Measurements from ENCODE around the gene EVI5.
"Not testable (repeated sequence)": the region's sequence is repeated elsewhere in the genome, so short reads cannot be mapped to it uniquely, and the experiment has no call there.

The EVI5 gene

DNA sequence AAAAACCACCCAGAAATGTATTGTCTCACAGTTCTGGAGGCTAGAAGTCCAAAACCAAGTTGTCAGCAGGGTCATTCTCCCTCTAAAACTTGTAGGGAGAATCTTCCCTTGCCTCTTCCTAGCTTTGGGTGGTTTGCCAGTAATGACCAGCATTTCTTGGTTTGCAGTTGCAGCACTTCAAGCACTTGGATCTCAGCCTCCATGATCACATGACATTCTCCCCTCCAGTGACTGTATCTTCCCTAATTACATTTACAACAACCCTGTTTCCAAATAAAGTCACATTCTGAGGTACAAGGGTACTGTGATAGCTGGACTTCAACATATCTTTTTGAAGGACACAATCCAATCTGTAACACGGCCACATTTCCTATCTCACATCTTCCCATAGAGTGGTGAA is 37.2 kb downstream of the EVI5 start:
- DNase-seq = no peak

DNA sequence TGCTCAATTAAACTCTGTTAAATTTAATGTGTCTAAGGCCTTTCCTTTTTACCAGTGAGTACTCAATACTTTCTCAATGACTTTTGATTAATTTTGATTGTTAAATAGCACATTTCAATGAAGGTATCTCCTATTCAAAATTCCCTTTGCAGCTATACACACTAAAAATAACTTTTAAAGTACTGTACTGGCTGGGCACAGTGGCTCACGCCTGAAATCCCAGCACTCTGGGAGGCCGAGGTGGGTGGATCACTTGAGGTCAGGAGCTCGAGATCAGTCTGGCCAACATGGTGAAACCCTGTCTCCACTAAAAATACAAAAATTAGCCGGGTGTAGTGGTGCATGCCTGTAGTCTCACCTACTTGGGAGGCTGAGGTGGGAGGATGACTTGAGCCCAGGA is 38.7 kb downstream of the EVI5 start:
- not testable (repeated sequence) for DNase-seq

DNA sequence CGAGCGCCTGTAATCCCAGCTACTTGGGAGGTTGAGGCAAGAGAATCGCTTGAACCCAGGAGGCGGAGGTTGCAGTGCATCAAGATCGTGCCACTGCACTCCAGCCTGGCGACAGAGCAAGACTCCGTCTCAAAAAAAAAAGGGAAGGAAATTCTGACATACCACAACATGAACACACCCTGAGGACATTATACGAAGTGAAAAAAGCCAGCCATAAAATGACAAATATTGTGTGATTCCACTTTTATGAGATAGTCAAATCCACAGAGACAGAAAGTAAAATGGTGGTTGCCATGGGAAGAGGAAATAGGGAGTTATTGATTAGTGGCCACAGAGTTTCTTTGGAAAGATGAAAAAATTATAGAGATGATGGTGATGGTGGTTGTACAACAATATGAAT is 41.7 kb downstream of the EVI5 start:
- no peak for DNase-seq

DNA sequence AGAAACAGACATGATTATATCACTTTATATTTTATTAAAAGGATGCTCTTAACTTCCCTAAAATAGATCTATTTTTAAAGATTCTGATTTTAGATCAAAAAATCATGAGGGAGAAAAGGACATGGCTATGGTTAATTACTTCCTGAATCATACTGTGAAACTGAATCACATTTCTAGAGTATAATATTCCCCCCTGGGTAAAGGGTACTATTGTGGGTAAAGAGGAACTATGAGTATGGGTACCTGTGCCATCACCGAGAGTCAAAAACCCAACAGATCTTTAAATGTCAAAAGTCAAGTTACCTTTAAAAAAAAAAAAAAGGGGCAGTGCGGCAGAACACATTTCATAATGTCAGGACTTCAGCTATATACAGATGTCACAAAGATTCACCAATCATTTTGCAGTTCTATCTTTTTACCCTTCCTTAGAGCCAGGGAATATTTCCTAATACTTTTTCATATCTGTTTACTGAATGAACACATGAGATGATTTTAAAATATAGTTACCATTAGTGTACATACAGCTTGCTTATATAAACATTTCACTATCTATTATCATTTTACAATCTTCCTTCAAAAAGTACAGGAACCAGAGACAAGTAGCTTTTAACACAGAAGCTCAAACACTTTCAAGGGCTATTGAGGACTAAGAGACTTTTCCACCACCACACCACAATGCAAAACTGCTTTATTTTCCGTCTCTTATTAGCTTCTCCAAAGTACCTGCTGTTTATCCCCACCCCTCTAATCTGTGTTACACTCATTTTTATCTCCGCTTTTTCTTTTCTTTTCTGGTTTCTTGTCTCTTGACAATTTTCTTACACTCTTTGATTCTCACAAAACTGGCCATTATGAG is 45.0 kb downstream of the EVI5 start:
- DNase-seq = no peak

DNA sequence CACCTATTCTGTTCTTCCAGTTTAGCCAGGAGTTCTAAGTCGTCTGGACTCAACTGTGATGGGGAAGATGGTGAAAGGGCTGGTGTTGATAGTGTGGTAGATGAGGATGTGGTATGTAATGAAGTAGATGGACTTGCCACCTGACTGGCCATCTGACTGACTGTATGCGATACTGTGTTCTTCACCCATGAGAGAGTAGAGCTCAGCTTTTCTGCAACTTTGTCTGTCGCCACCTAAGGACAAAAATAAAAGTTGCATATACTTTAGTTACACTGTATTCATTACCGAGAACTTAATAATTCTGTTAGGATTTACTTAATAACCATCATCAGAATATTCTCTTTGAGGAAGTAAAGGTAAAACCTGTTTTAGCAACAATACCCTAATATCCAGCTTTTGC is 48.5 kb downstream of the EVI5 start:
- DNase-seq = no peak

DNA sequence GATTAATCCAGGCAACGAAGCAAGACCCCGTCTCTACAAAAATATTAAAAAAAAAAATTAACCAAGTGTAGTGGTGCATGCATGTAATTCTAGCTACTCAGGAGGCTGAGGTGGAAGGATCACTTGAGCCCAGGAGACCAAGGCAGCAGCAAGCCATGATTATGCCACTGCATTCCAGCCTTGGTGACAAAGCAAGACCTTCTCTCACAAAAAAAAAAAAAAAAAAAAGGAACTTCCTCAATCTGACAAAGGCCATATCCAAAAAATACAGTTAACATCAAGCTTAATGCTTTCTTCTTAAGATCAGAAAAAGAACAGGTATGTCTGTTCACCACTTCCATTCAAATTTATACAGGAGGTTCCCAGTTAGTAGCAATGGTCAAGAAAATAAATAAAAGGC is 54.4 kb downstream of the EVI5 start:
- DNase-seq = no peak

DNA sequence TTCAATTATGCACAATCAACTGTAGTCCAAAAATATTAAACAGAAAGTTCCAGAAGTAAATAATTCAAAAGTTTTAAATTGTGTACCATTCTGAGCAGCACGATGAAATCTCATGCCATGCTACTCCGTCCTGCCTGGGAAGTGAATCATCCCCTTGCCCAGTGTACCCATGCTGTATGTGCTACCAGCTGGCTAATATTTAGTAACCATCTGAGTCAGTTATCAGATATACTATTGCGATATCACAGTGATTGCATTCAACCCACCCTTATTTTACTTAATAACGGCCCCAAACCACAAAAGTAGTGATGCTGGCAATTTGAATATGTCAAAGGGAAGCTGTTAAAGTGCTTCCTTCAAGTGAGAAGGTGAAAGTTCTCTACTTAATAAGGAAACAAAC is 56.2 kb downstream of the EVI5 start:
- DNase-seq = no peak

DNA sequence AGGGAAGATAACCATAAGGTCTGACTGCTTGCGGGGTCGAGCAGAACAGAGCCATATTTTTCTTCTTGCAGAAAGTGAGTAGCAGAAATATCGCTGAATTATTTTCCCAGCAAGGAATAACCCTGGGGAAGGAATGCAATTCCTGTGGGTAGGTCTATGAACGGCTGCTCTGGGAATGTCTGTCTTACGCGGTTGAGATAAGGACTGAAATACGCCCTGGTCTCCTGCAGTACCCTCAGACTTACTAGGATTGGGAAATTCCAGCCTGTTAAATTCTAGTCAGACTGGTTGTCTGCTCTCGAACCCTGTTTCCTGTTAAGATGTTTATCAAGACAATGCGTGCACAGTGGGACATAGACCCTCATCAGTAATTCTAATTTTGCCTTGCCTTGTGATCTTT is 61.2 kb downstream of the EVI5 start:
- not testable (repeated sequence) for DNase-seq

DNA sequence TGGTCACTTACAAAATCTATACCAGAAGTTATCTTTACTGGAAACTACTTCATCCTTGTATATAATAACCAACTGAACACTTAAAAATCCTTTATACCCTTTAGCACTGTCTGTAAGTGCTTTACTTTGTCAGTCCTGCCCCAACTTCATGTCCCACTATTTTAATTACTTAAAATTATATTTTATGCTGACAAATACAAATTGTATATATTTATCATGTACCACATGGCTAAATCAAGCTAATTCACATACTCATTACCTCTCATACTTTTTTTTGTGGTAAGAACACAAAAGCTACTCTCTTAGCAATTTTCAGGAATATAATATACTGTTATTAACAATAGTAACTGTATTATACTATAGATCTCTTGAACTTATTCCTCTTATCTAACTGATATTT is 63.0 kb downstream of the EVI5 start:
- DNase-seq = no peak

DNA sequence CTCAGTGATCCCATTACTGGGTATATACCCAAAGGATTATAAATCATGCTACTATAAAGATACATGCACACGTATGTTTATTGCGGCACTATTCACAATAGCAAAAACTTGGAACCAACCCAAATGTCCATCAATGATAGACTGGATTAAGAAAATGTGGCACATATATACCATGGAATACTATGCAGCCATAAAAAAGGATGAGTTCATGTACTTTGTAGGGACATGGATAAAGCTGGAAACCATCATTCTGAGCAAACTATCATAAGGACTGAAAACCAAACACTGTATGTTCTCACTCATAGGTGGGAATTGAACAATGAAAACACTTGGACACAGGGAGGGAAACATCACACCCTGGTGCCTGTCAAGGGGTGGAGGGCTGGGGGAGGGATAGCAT is 63.8 kb downstream of the EVI5 start:
- not testable (repeated sequence) for DNase-seq

DNA sequence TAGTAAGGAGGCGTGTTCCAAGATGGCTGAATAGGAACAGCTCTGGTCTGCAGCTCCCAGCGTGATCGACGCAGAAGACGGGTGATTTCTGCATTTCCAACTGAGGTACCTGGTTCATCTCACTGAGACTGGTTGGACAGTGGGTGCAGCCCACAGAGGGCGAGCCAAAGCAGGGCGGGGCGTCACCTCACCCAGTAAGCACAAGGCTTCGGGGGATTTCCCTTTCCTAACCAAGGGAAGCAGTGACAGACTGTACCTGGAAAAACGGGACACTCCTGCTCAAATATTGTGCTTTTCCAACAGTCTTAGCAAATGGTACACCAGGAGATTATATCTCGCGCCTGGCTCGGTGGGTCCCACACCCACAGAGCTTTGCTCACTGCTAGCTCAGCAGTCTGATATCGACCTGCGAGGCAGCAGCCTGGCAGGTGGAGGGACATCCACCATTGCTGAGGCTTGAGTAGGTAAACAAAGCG is 69.4 kb downstream of the EVI5 start:
- not testable (repeated sequence) for DNase-seq

DNA sequence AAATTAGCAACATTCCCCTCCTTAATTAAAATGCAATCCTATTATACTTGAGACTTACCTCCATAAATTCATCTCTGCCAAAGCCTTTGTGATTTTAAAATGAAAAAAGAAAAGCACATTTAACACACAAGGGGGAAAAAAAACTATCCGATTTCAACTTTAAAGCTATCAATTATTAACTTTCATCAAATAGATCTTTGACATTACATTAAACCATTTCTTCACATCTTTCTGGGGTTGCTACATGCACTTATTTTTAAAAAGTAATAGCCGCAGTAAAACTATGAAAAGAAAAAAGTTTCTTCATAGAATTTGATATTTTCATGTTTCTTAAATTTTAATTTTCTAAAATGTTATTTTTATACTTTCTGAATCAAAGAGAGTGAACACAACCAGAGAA is 71.0 kb downstream of the EVI5 start:
- no peak for DNase-seq

DNA sequence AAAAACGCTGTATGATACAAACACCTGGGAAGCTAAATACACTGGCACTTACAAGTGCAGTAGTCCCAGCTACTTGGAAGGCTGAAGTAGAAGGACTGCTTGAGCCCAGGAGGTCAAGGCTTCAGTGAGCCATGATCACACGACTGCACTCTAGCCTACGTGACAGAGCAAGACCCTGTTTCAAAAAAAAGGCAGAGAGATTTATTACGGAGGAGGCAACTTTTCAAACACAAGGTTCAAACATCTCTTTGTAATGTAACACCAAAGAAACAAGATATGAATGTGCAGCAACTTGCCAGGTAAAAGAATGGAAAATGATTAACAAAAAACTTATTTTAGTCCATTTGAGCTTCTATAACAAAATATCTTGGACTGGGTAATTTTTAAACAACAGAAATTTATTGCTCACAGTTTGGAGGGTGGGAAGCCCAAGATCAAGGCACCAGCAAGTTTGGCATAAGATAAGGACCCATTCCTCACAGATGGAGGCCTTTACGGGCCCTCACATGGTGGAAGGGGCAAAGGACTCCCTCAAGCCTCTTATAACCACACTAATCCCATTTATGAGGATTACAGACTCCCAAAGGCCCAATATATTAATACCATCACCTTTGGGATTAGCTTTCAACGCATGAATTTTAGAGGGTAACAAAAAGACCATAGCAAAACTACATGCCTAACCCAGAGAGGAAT is 73.3 kb downstream of the EVI5 start:
- DNase-seq = no peak

DNA sequence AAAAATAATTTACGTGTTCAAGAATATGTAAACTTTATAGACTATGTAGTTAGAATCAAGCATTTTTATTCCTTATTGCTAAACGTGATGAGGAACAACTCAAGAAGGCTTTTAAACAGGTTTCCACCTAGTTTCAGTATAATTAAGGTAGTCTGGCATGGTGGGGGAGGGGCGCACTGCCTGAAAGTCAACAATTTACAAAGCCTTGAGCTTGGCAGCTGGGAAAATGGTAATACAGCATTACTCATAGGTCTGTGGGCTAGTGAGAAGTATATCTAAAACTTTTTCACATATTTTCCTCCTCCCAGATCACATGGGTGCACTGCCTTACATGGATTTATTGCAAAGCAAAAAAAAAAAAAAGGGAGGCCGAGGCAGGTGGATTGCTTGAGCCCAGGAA is 75.2 kb downstream of the EVI5 start:
- DNase-seq = no peak

DNA sequence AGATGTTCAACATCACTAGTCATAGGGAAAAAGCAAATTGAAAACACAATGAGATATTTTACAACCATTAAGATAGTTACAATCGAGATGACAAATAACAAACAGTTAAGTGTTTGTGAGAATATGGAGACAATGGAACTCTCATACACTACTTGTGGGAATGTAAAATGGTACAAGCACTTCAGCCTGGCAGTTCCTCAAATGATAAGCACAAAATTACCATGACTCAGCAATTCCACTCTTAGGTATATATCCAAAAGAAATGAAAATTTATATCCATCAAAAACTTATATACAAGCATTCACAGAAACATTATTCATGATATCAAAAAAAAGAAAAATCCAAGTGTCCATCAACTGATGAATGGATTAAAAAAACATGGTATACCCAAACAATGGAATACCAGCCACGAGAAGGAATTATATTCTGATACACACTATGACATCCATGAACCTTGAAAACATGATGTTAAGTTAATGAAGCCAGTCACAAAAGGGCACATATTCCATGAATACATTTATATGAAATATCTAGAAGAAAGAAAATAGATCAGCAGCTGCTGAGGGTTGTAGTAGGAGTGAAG is 76.4 kb downstream of the EVI5 start:
- no peak for DNase-seq

DNA sequence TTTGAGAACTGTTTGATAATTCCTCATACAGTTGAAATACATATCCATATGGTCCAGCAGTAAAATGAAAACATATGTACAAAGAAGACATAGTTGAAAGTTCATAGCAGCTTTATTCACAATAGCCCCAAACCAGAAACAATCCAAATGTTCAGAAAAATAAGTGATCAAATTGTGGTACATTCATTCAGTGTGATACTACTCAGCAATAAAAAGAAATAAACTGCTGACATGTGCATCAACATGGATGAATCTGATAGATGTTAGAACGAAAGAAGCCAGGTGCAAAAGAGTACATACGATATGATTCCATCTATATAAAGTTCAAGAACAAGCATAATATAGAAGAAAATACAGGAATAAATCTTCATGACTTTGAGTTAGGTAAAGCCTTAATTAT is 77.2 kb downstream of the EVI5 start:
- no peak for DNase-seq

DNA sequence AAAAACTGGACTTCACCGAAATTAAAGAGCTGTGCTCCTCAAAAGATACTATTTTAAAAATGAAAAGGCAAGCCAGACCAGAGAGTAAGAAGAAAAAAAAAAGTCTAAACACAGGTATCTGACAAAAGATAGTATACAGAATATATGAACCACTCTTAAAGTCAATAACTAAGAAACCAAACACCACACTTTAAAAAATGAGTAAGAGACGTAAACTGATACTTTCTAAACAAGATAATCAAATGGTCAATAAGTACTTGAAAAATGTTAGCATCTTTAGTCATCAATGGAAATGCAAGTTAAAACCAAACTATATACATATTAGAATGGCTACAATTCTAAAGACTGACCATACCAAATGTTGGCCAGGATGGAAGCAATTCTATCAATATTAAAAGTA is 77.6 kb downstream of the EVI5 start:
- no peak for DNase-seq

DNA sequence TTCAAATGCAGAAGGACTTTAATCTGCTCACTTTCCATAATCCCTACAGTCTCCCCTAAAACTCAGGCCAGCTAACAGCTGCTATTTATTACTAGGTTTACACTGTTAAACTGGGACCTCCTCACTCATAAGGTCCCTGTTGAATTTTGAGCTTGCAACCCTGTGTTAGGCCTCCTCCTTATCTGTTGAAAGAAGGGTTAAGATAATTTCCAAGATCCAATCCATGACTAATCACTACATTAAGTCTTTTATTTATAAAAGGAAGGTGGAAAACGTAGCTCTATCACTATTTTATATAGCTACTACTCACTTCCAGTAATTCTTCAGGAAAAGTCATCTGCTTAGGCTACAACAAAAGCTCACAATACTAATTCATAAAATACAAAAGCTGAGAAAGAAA is 79.5 kb downstream of the EVI5 start:
- DNase-seq = no peak

DNA sequence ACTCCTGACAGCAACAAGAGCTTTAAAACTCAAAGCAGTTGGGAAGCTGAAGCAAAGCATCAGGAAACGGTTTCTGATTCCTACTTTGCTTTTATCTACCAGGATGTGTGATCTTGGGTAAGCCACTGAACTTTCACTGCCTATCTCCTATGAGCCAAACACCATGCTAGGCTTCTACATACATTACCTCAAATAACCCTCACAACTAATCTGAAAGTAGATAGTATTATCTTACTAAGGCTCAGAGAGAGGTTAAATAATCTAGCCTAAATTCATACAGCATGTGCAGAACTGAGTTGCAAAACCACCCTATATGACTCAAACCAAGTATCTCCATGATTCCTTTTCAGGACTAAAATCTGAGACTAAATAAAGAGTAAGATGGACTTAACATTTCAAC is 83.8 kb downstream of the EVI5 start:
- DNase-seq = no peak

DNA sequence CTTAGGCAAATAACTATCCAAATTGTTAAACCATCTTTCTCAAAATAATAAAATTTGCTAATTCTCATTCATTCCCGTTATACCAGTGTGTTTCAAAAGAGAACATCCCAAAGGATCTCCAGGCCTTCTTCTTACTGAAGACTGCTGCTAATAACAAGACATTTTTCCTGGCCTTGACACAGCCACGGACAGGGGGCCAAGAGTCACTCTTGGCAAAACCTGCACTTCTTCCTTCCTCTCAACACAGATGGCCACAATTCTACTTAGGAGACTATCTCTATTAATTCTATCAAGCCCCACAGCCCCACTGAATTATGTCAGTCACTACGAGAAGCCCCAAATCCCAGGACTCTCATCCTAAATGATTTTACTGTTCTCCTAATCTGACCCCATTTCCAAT is 86.0 kb downstream of the EVI5 start:
- DNase-seq = no peak

DNA sequence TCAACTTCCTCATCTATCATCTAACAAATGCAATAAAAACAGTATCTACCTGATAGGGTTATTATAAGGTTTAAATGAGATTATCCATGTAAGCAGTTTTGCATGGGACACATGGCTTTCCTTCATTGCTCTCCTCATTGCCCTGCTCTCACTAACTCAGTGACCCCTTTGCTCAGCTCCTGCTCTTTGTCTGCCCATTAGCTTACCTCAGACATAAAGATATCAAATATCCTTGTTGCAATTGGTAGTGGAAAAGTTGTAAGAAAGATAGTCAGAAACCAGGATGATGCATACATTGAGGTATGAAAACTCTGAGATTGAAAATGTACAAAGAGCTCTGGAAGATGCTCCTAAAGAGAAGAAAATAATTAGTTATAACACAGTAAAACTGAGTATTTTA is 89.8 kb downstream of the EVI5 start:
- no peak for DNase-seq

DNA sequence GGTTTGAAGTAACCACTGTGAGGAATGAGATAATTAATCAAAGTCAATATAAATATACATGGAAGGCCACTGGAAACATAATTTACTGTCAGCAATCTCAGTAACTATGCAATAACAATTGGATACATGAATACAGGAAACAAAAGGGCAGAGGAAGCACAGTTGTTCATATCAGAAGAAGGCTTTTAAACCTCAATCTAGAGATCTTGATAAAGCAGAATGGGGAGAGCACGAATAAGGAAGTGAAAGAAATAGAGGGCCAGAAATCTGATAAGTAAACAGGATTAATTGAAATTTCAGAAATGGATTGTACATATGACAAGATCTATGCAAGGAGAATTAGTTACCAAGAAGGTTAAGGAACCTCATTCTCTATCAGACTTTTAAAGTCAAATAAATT is 93.0 kb downstream of the EVI5 start:
- DNase-seq = no peak

DNA sequence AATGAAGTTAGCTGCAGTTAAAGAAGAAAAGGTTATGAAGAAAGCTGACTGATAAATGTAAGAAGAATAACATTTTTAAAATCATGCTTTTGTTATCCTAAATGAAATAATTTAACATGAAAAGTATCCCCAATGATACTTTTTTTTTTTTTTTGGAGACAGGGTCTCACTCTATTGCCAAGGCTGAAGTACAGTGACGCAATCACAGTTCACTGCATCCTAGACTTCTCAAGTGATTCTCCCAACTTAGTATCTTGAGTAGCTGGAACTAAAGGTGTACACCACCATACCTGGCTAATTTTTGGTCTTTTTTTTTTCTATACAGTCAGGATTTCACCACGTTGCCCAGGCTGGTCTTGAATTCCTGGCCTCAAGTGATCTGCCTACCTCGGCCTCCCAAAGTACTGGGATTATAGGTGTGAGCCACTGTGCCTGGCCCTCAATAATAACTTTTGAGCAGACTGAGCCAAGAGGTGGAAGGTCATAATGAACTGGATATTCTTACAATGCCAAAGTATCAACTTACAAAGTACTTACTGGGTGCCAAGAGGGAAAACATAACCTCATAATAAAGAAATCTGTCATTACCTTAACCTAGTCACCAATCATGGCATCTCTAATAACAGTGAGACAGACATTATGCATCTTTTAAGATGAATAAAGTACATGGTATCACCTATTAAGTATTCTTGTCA is 94.5 kb downstream of the EVI5 start:
- no peak for DNase-seq

DNA sequence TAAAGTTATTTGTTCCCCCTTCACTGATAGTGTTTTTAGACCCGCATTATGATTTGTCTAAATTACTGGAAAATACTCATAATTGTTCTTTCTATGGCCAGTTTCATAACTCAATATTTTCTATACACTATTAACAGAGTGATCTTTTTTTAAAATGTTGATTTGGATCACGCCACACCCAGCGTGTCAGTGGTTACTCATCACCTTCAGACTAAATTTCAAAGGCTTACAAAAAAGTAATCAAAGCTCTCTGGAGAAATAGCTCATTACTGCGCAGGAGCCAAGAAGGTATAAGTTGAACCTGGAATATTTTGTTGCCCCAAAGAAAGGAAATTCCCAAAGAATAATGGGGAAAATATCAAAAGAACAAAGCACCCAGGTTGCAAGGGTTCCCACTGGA is 104.9 kb downstream of the EVI5 start:
- DNase-seq = no peak

All from activated CD4-positive, alpha-beta T cell treated with anti-CD3 and anti-CD28 coated beads, Interleukin-10, Interleukin-2, amounts not matched to agents 100 ng/mL and 50 ng/mL, durations not matched to agents 16 hours and 8 hours (primary cell).